Measurements from ENCODE around the gene TAOK3.

The TAOK3 gene

DNA sequence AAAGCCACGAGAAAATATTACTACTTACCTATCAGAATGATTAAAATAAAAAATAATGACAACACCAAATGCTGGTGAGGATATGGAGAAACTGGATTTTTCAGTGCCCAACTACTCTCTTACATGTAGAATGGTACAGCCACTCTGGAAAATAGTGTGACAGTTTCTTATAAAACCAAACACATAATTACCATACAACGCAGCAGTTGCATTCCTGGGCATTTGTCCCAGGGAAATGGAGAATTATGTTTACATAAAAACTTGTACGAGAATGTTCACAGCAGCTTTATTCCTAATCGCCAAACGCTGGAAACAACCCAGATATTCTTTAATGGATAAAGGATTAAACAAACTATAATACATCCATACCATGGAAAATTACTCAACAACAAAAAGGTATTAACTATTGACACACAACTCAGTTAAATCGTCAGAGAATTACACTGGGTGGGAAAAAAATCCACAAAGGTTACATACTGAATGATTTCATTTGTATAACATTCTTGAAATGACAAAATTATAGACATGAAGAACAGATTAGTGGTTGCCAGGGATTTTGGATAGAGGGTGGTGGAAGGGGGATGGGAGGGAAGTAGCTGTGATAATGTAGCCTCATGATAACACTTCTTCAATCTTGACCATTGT lies 35.4 kb downstream of the TAOK3 start:
- DNase-seq, result no peak

DNA sequence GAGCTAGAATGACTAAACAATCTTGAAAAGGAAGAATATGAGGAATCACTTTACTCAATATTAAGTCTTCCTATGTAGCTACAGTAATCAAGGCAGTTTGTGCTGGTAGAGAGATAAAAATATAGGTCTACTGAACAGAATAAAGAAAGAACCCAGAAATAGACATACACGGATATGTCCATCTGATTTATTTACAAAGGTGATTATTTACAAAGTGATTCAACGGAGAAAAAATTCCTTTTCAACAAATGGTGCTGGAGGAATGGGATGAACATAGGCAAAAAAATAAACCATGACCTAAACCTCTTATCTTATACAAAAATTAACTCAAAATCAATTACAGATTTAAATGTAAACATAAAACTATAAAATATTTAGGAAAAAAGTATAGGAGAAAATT lies 36.6 kb downstream of the TAOK3 start:
- DNase-seq, result no peak

GRCh38 chr12:118334939-118335567 lies 37.7 kb downstream of the TAOK3 start:
- DNase-seq, result peak in 1 of 4 experiments; percentile 16

- no peak for DNase-seq
These were observed 38.5 kb downstream of the TAOK3 start for GRCh38 chr12:118334241-118334640.

GRCh38 chr12:118332511-118332910 lies 40.2 kb downstream of the TAOK3 start:
- DNase-seq, result peak; percentile 71 to 88 (median 83)

- DNase-seq, result peak; percentile 68 to 91 (median 82)
These were observed 42.2 kb downstream of the TAOK3 start for GRCh38 chr12:118330421-118331018.

- DNase-seq, result peak in 2 of 4 experiments; percentile 43 to 47
These were observed 44.0 kb downstream of the TAOK3 start for GRCh38 chr12:118328486-118329330.

GRCh38 chr12:118327391-118327790 lies 45.3 kb downstream of the TAOK3 start:
- DNase-seq, result no peak

- DNase-seq, result no peak
These were observed 45.7 kb downstream of the TAOK3 start for GRCh38 chr12:118326991-118327390.

GRCh38 chr12:118325081-118325480 lies 47.6 kb downstream of the TAOK3 start:
- DNase-seq, result peak in 2 of 4 experiments; percentile 62 to 72

DNA sequence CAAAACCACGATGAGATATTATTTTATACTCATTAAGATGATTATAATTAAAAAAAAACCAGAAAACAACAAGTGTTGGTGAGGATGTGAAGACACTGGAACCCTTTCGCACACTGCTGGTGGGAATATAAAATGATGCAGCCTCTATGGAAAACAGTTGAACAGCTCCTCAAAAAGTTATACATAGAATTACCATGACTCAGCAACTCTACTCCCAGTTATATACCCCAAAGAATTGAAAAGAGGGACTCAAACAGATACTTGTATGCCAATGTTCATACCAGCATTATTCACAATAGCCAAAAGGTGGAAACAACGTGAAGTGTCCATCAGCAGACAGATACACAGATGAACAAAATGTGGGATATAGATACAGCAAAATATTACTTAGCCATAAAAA lies 53.1 kb downstream of the TAOK3 start:
- no peak for DNase-seq

GRCh38 chr12:118318744-118319143 lies 54.0 kb downstream of the TAOK3 start:
- DNase-seq, result peak in 2 of 4 experiments; percentile 47 to 51

DNA sequence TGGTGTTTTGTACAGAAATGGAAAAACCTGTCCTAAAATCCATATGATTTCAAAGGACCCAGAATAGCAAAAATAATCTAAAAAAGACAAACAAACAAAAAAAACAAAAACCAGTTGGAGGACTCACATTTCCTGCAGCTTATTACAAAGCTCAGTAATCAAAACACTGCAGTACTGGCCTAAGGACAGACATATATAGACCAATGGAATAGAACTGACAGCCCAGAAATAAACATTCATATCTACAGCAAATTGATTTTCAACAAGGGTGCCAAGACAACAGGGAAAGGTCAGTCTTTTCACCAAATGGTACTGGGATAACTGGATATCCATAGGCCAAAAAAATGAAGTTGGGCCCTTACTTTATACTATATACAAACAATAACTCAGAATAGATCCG lies 55.0 kb downstream of the TAOK3 start:
- no peak for DNase-seq

- DNase-seq, result no peak
These were observed 56.9 kb downstream of the TAOK3 start for GRCh38 chr12:118315821-118316220.

- DNase-seq, result no peak
These were observed 60.1 kb downstream of the TAOK3 start for GRCh38 chr12:118312578-118312977.

GRCh38 chr12:118311666-118312065 lies 61.0 kb downstream of the TAOK3 start:
- no peak for DNase-seq

DNA sequence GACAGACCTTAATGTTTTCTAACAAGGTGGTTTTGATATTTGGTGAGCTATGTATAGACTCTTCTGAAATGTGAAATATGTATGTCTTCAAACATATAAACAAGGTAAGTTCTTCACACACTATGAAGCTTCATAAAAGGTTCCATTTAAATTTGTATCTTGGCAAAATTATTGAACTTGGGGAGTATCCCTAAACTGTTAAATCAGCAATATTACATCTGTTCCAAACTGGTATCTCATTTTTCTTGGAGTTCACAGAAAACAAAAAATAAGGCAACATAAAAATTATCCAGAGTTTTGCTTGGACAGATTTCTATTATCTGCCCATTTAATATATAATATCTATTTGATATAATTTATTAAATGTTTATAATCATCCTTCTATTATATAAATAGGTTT lies 62.4 kb downstream of the TAOK3 start:
- no peak for DNase-seq

- peak; percentile 82 to 93 (median 86) for DNase-seq
These were observed 64.7 kb downstream of the TAOK3 start for GRCh38 chr12:118308006-118308405.

DNA sequence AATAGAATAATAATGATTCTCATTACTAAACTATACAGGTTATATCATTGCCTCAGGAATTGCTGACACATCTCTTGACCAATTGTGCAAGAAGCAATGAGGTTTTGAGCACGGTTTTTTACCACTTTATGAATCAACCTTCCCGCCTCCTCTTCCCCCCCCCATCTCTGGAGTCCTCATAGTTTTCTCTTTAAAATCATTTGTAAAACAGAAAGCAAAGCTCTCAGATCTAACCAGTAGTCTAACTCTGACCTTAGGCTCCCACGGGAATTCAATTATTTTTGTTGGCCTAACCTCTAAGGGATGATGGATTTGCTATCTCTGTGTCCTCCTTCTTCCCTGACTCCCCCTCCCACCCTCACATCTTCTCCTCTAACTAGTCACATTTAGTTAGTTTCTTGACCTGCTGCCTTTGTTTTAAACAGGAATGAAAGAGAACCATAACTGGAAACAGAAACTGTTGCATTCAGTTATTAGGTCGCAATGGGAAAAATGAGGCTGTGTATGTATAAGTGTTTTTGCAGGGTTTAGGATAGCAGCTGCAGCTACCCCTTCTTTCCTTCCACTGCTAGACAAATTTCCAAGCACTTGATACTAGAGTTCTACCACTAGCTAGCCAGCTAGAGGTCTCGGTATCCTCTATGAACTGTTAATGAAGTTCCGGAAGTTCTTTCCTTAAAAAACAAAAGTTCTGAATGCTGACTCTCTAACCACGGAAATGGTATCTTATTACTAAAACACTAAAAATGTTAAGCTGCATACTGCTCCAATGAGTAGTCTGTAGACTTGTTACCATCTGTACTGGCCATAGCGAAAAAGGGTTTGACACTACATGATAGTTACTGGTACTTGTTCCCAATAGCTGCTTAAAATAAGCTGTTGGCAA lies 65.4 kb downstream of the TAOK3 start:
- DNase-seq, result peak; percentile 48 to 79 (median 66)

DNA sequence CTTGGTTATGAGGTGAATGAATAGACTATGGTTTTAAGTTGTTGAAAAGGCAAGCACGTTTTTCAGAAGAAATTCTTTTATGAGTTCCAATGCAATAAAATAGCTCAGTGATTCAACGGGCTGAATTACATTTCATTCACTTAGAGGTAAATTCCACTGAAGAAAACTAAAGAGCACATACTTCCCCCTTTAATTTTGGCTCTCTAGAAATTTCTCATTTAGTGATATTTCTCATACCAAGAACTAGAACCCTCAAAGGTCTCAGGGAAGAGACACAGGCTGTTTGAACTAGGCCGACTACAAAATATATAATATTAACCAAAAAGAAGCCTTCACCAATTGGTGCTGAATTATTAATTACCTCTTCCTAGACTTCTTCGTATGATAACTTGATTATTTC lies 68.6 kb downstream of the TAOK3 start:
- DNase-seq, result no peak

GRCh38 chr12:118302053-118302452 lies 70.7 kb downstream of the TAOK3 start:
- DNase-seq, result no peak

All from suppressor macrophage (primary cell).